ENCODE data around the gene MYO9B. TPM values are rescaled to one million over a fixed set of nuclear protein-coding genes. Genes with fewer than 3 reads are reported as not detected.

The MYO9B gene
- total RNA-seq, 1 donor = 96.6 TPM

DNA sequence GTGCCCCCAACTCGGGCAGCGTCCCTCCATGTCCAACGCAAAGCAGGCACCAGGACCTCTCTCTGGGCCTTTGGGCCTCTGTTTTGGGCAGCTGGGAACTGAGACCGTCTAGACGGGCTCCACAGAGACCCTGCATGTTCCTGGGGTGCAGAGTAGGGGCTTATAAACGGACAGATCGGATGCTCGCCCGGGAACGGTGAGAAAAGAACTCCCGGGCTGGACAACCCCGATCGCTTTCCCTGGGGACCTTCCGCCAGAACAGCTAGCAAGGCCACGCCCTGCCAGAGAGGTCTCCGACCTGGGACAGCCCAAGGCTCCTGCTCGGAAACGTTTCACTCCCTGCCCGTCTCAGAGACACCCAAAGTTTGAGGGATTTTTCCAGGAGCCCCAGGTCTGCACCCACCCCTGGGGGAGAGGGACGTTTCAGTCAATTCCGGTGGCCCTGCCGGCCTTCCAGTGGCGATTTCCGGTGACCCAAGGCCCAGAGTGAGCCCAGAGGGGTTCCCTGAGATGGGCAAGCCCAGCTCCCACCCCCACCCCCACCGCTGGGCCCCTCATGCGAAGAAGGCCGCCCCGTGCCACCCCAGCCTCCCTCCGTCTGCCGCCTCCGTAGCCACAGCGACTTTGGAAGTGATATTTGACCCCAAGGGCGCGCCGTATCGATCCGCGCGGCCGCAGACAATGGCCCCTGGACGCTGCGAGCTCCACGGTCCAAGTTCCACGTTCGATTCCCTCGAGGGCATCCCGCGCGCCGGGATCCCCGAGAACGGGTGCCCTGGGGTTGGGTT lies 168.4 kb downstream of the MYO9B start:
- Histone ChIP-seq H3K4me2 (ENCODE audit: insufficient read depth, low read length) (peak overlapping the region; percentile 92), H3K4me1 (ENCODE audit: insufficient read depth, low read length) (peaks cover 30% of the 10 kb centered on the region), H3K36me3 (ENCODE audit: insufficient read depth, low read length) (peaks cover 2% of the 10 kb centered on the region), H3K9me3 (ENCODE audit: low read depth, low read length) (no peaks in the 10 kb centered on the region), H2AFZ (ENCODE audit: low read length) (peak overlapping the region; percentile 70), H3K27me3 (ENCODE audit: insufficient read depth, low read length) (no peaks in the 10 kb centered on the region), H4K20me1 (ENCODE audit: insufficient read depth, low read length) (peaks cover 26% of the 10 kb centered on the region), H3K4me3 (ENCODE audit: insufficient read depth, low read length) (peak overlapping the region; percentile 91), H3K79me2 (ENCODE audit: insufficient read depth, low read length) (peaks cover 46% of the 10 kb centered on the region), H3K27ac (ENCODE audit: low read depth, low read length) (peak overlapping the region; percentile 37)
- DNase-seq (ENCODE audit: insufficient read length, low spot score, missing footprints) = peak; percentile 95
- no peak for TF ChIP-seq CTCF (IDR thresholded peaks at IDR 0.05; ENCODE audit: extremely low read depth, low read depth, low read length)

GRCh38 chr19:17244618-17245534 lies 169.3 kb downstream of the MYO9B start:
- Histone ChIP-seq H3K4me2 (ENCODE audit: insufficient read depth, low read length) (peak overlapping the region; percentile 92), H3K27ac (ENCODE audit: low read depth, low read length) (no peak overlapping the region), H2AFZ (ENCODE audit: low read length) (no peak overlapping the region), H3K4me3 (ENCODE audit: insufficient read depth, low read length) (peak overlapping the region; percentile 91), H3K27me3 (ENCODE audit: insufficient read depth, low read length) (no peaks in the 10 kb centered on the region), H3K4me1 (ENCODE audit: insufficient read depth, low read length) (peaks cover 32% of the 10 kb centered on the region), H4K20me1 (ENCODE audit: insufficient read depth, low read length) (peaks cover 26% of the 10 kb centered on the region), H3K9me3 (ENCODE audit: low read depth, low read length) (no peaks in the 10 kb centered on the region), H3K36me3 (ENCODE audit: insufficient read depth, low read length) (peaks cover 2% of the 10 kb centered on the region), H3K79me2 (ENCODE audit: insufficient read depth, low read length) (peaks cover 46% of the 10 kb centered on the region)
- peak; percentile 93 for DNase-seq (ENCODE audit: insufficient read length, low spot score, missing footprints)
- TF ChIP-seq CTCF (IDR thresholded peaks at IDR 0.05; ENCODE audit: extremely low read depth, low read depth, low read length) = no peak

GRCh38 chr19:17245535-17245984 lies 170.0 kb downstream of the MYO9B start, which contains the start of gene NR2F6:
Gene NR2F6, minus strand, starts transcription at chr19:17245919. Its CDS starts 699 bp downstream, at chr19:17245220.
- peaks cover 32% of the 10 kb centered on the region for H3K4me1 ChIP-seq (ENCODE audit: insufficient read depth, low read length)
- peak within 1 kb of the TSS; percentile 91 for H3K4me3 ChIP-seq (ENCODE audit: insufficient read depth, low read length)
- H3K4me2 ChIP-seq (ENCODE audit: insufficient read depth, low read length) = peak within 1 kb of the TSS; percentile 92
- peak within 1 kb of the TSS; percentile 76 for H2AFZ ChIP-seq (ENCODE audit: low read length)
- TF ChIP-seq CTCF (IDR thresholded peaks at IDR 0.05; ENCODE audit: extremely low read depth, low read depth, low read length) = no peak
- H3K9me3 ChIP-seq (ENCODE audit: low read depth, low read length) = no peaks in the 10 kb centered on the region
- peaks cover 25% of the 10 kb centered on the region for H4K20me1 ChIP-seq (ENCODE audit: insufficient read depth, low read length)
- no peak within 1 kb of the TSS for H3K27ac ChIP-seq (ENCODE audit: low read depth, low read length)
- no peaks in the 10 kb centered on the region for H3K27me3 ChIP-seq (ENCODE audit: insufficient read depth, low read length)
- H3K79me2 ChIP-seq (ENCODE audit: insufficient read depth, low read length) = peaks cover 42% of the 10 kb centered on the region
- H3K36me3 ChIP-seq (ENCODE audit: insufficient read depth, low read length) = peaks cover 2% of the 10 kb centered on the region
- DNase-seq (ENCODE audit: insufficient read length, low spot score, missing footprints) = no peak
